ENCODE measurements around the gene AHCYL2. TPM values are rescaled to one million over a fixed set of nuclear protein-coding genes. Genes with fewer than 3 reads are reported as not detected.
"Not testable (repeated sequence)": the region's sequence is repeated elsewhere in the genome, so short reads cannot be mapped to it uniquely, and the experiment has no call there.

Gene AHCYL2
- total and polyA plus RNA-seq, 2 donors (not counting 1 experiment from before 2014, with no cell fraction given) = 8.8 to 26.2 TPM

- H3K9me3 Mint-ChIP-seq (ENCODE audit: insufficient read depth); H3K9ac ChIP-seq (ENCODE audit: low read length); H3K4me3 ChIP-seq (ENCODE audit: control extremely low read depth in 1 of 5, extremely low read depth in 1 of 5, insufficient read depth in 1 of 5, low read depth in 2 of 5, low read length in 4 of 5); ATAC-seq (ENCODE audit: low read depth); H3K9me3 ChIP-seq (ENCODE audit: control extremely low read depth in 1 of 3, control insufficient read depth in 2 of 3, insufficient read depth in 1 of 3, low read length in 2 of 3); H3K4me2 ChIP-seq (replicated peaks; ENCODE audit: low read depth, low read length, poor library complexity, severe bottlenecking); intact Hi-C loops (cut with micrococcal nuclease); H3K4me3 Mint-ChIP-seq; H3K27ac ChIP-seq (ENCODE audit: low read length in 2 of 2); POLR2A ChIA-PET; H4K20me1 ChIP-seq (ENCODE audit: control insufficient read depth, insufficient read depth, low read length, poor library complexity, severe bottlenecking); DNase-seq; CTCF ChIA-PET; H3K27me3 ChIP-seq (replicated peaks in 1 of 4; ENCODE audit: control extremely low read depth in 1 of 4, control insufficient read depth in 3 of 4, insufficient read depth in 4 of 4, low read length in 3 of 4); H3K4me1 Mint-ChIP-seq; H3K79me2 ChIP-seq (ENCODE audit: control insufficient read depth, insufficient read depth, low read length); H3K4me1 ChIP-seq (ENCODE audit: control insufficient read depth in 2 of 2, insufficient read depth in 2 of 2, low read length in 2 of 2); H2AFZ ChIP-seq (ENCODE audit: insufficient read depth, low read depth, low read length, poor library complexity, severe bottlenecking); H3K27me3 Mint-ChIP-seq; H3K27ac Mint-ChIP-seq: not testable (repeated sequence)
- 96% methylated on average over 5 of the region's 8 CpGs for WGBS (ENCODE audit: insufficient coverage)
- H3K36me3 ChIP-seq (replicated peaks in 1 of 2; ENCODE audit: control extremely low read depth in 1 of 2, control insufficient read depth in 1 of 2, extremely low read depth in 1 of 2, insufficient read depth in 2 of 2, low read length in 1 of 2) = peaks cover 13 to 15% of the 10 kb centered on the region in 2 experiments
These were observed 185.4 kb downstream of the AHCYL2 start for GRCh38 chr7:129410238-129410637.

GRCh38 chr7:129412501-129412900 is 187.7 kb downstream of the AHCYL2 start:
- ChIA-PET POLR2A (no interaction called here), CTCF (interaction anchor here (0.6 to 1.3 kb wide), 2 partner anchors 21 to 642 kb away, joined by 3 to 5 read pairs; partner anchors contain the start of gene STRIP2)
- ATAC-seq (ENCODE audit: low read depth) = no peak

More at GRCh38 chr7:129412501-129412900, 187.7 kb downstream of the AHCYL2 start:
- no peaks in the 10 kb centered on the region for H3K27me3 Mint-ChIP-seq
- no peak overlapping the region for H3K27ac ChIP-seq (ENCODE audit: low read length in 2 of 2)
- H3K9me3 Mint-ChIP-seq (ENCODE audit: insufficient read depth) = peaks cover 2% of the 10 kb centered on the region
- no peak overlapping the region for H3K4me3 ChIP-seq (ENCODE audit: control extremely low read depth in 1 of 5, extremely low read depth in 1 of 5, insufficient read depth in 1 of 5, low read depth in 2 of 5, low read length in 4 of 5)
- no peaks in the 10 kb centered on the region for H3K4me1 Mint-ChIP-seq
- peaks cover 12 to 13% of the 10 kb centered on the region in 2 experiments for H3K36me3 ChIP-seq (replicated peaks in 1 of 2; ENCODE audit: control extremely low read depth in 1 of 2, control insufficient read depth in 1 of 2, extremely low read depth in 1 of 2, insufficient read depth in 2 of 2, low read length in 1 of 2)
- no peaks in the 10 kb centered on the region for H4K20me1 ChIP-seq (ENCODE audit: control insufficient read depth, insufficient read depth, low read length, poor library complexity, severe bottlenecking)
- DNase-seq = no peak
- TF ChIP-seq EZH2 (IDR thresholded peaks at IDR 0.05; ENCODE audit: borderline replicate concordance, insufficient read depth, low read depth, low read length, poor library complexity, severe bottlenecking) = no peak
- no peak for TF ChIP-seq CTCF (IDR thresholded peaks at IDR 0.05)
- intact Hi-C loops (cut with micrococcal nuclease) = no loop called here
- no peaks in the 10 kb centered on the region for H3K79me2 ChIP-seq (ENCODE audit: control insufficient read depth, insufficient read depth, low read length)
- 100% methylated on average over 3 of the region's 4 CpGs for whole genome bisulfite sequencing (ENCODE audit: insufficient coverage)
- no peaks in the 10 kb centered on the region for H3K27me3 ChIP-seq (replicated peaks in 1 of 4; ENCODE audit: control extremely low read depth in 1 of 4, control insufficient read depth in 3 of 4, insufficient read depth in 4 of 4, low read length in 3 of 4)
- H2AFZ ChIP-seq (ENCODE audit: insufficient read depth, low read depth, low read length, poor library complexity, severe bottlenecking) = no peak overlapping the region
- no peak overlapping the region for H3K4me2 ChIP-seq (replicated peaks; ENCODE audit: low read depth, low read length, poor library complexity, severe bottlenecking)
- H3K9me3 ChIP-seq (ENCODE audit: control extremely low read depth in 1 of 3, control insufficient read depth in 2 of 3, insufficient read depth in 1 of 3, low read length in 2 of 3) = peaks cover 0 to 7% (median 0%) of the 10 kb centered on the region in 3 donors
- no peak overlapping the region for H3K9ac ChIP-seq (ENCODE audit: low read length)
- H3K4me1 ChIP-seq (ENCODE audit: control insufficient read depth in 2 of 2, insufficient read depth in 2 of 2, low read length in 2 of 2) = no peaks in the 10 kb centered on the region
- H3K27ac Mint-ChIP-seq = no peak overlapping the region
- no peak overlapping the region for H3K4me3 Mint-ChIP-seq

Measured in B cell (primary cell).